ENCODE data around the gene AQR. TPM values are rescaled to one million over a fixed set of nuclear protein-coding genes. Genes with fewer than 3 reads are reported as not detected.
"Not testable (repeated sequence)": the region's sequence is repeated elsewhere in the genome, so short reads cannot be mapped to it uniquely, and the experiment has no call there.

Gene AQR
- total RNA-seq, 1 experiment from 2014 or later: 52.7 TPM

DNA sequence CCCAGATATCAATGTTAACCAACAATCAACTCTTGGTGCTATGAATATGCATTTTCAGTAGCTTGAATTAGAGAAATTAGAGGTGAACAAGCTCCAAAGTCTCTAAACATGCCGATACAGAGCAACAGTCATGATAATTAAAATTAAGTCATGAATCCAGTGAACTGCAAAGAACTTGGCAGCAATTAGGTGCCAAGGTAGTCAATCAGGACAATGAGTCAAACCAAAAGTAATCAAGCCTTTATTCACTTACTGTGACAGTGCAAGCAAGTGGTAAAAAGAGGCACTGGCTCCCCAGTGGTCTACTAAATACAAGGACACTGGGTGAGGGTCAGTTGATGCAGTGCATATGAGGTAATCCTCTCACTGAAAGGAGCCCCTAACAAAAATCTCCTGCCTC, 16.8 kb upstream of the AQR start:
- peak overlapping the region; percentile 92 for H3K4me3 ChIP-seq
- peaks cover 27% of the 10 kb centered on the region for H3K36me3 ChIP-seq
- no peaks in the 10 kb centered on the region; the same call in 1 of the 2 replicates for H3K4me1 ChIP-seq

DNA sequence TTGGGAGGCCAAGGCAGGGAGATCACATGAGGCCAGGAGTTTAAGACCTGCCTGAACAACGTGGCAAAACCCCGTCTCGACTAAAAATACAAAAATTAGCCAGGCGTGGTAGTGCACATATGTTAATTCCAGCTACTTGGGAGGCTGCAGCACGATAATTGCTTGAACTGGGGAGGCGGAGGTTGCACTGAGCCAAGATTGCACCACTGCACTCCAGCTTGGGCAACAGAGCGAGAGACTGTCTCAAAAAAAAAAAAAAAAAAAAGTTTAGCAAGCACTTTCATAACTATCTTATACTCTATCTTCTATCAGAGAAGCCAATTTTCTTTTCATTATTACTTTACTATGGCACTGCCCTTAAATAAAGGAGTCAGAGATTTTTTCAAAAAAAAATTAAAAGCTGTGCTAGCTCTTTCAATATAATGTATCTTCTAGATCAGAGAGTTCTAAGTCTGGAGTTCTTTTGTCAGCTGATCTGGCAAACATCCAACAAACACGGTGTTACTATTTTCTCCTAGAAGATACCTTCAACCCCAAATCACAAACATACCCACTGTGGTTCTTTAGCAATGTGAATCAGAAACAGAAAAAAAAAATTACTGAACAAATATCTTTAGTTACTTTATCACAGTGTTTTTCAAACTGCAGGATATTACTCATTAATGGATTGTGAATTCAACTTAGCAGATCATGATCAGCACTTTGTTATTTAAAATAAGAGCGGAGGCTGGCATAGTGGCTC, 15.5 kb upstream of the AQR start:
- Histone ChIP-seq H3K27ac (no peak overlapping the region), H3K9me3 (replicated peaks) (no peaks in the 10 kb centered on the region), H3K27me3 (no peaks in the 10 kb centered on the region), H3K36me3 (peaks cover 27% of the 10 kb centered on the region), H3K4me3 (no peak overlapping the region), H3K4me1 (no peaks in the 10 kb centered on the region; the same call in 1 of the 2 replicates)
- DNase-seq: no peak

More for the DNA sequence above, 16.8 kb upstream of the AQR start:
- no peaks in the 10 kb centered on the region for H3K9me3 ChIP-seq (replicated peaks)
- H3K27ac ChIP-seq: no peak overlapping the region
- no peaks in the 10 kb centered on the region for H3K27me3 ChIP-seq
- no peak for DNase-seq

DNA sequence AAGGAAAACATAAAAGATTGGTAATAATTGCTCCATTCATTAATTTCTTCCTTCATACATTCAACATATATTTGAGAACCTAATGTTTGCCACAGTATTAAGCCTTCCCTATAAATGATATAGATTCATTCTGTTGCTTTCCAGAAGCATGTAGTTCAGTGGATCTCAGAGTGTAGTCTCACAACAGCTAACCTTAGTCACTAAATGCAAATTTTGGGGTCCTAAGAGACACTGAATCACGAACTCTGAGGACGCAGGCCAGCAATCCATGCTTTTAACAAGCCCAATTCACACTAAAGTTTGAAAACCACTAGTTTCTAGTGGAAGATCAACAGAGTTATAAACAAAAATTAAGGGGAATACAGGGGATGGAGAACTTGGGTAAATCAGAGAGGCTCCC, 7.2 kb upstream of the AQR start:
- Histone ChIP-seq H3K36me3 (peaks cover 10% of the 10 kb centered on the region), H3K4me3 (no peak overlapping the region), H3K27me3 (no peaks in the 10 kb centered on the region), H3K27ac (no peak overlapping the region), H3K9me3 (replicated peaks) (no peaks in the 10 kb centered on the region), H3K4me1 (no peaks in the 10 kb centered on the region)
- DNase-seq: no peak

DNA sequence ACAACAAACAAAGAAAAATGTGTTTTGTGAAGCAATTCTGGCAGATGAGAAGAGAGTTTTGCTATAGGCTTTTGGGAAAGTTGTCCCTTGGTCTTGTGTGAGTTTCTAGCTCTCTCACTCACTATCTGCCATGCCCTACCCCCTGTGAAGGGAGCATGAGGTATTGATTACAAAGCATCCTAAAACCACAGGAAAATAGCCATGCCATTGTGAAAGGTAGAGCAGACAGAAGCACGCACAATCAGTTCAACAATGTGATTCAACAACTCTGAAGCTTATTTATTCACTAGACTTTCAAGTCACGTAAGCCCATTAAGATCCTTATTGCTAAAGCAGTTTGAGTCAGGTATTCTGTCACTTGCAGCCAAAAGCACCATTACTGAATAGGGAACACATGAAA, 6.5 kb upstream of the AQR start:
- H3K9me3 ChIP-seq (replicated peaks): no peaks in the 10 kb centered on the region
- no peaks in the 10 kb centered on the region for H3K27me3 ChIP-seq
- H3K36me3 ChIP-seq: peaks cover 8% of the 10 kb centered on the region
- no peaks in the 10 kb centered on the region for H3K4me1 ChIP-seq
- H3K4me3 ChIP-seq: no peak overlapping the region
- no peak for DNase-seq
- no peak overlapping the region for H3K27ac ChIP-seq

DNA sequence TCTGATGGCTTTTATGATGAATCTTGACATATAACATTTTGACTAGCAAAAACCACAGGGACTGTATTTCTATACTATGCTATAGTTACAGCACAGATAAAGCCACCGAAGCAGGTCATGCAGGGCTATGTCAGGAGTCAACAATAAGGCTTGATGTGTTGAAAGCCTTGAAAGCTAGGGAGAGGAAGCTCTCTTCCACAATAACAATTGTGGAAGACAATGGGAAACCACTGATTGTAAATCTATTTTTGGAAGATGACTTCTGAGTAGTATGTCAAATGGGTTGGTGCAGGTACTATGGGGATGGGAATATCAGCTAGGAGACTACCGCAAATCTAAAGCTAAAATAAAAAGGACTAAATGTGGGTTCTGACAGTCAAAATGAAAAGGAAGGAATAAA, 4.0 kb upstream of the AQR start:
- Histone ChIP-seq H3K4me1 (no peaks in the 10 kb centered on the region), H3K4me3 (no peak overlapping the region), H3K36me3 (peaks cover 3% of the 10 kb centered on the region; the same call in 1 of the 2 replicates), H3K9me3 (replicated peaks) (no peaks in the 10 kb centered on the region), H3K27ac (no peak overlapping the region), H3K27me3 (no peaks in the 10 kb centered on the region)
- DNase-seq: no peak

DNA sequence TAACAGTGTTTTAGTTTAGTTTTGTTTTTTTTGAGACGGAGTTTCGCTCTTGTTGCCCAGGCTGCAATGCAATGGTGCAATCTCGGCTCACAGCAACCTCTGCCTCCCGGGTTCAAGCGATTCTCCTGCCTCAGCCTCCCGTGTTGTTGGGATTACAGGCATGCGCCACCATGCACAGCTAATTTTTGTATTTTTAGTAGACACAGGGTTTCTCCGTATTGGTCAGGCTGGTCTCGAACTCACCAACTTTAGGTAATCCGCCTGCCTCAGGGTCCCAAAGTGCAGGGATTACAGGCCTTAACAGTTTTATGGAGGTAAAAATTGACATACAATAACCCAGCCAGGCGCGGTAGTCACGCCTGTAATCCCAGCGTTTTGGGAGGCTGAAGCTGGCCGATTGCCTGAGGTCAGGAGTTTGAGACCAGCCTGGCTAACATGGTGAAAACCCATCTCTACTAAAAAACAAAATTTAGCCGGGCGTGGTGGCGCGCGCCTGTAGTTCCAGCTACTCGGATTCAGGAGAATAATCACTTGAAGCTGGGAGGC, 629 bp upstream of the AQR start:
- H3K36me3 ChIP-seq: peaks cover 14% of the 10 kb centered on the region
- H3K9me3 ChIP-seq (replicated peaks); H3K27ac ChIP-seq; H3K27me3 ChIP-seq; H3K4me1 ChIP-seq: not testable (repeated sequence)
- H3K4me3 ChIP-seq: peak overlapping the region; percentile 73
- peak in 1 of 2 experiments; percentile 10 for DNase-seq

DNA sequence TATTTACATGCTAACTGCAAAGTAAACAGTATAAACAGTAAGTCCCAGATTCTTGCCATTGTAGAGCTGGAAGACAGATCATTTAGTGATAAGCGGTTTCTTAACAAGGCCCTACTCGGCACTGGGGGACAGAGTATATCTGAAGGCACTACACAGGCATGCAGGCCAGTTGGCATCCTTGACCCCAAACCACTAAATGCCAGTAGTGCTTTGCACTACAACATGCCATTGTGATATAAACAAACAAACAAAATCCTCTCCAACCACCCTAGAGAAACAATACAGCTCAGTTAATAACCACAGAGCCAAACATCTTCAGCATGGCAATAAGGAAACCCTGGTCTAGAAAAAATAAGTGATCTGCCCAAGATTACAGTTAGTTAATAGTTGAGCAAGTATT, 5.3 kb downstream of the AQR start:
- no peak overlapping the region for H3K4me3 ChIP-seq
- H3K9me3 ChIP-seq (replicated peaks): no peaks in the 10 kb centered on the region
- H3K36me3 ChIP-seq: peaks cover 39% of the 10 kb centered on the region
- H3K27me3 ChIP-seq: no peaks in the 10 kb centered on the region
- H3K4me1 ChIP-seq: 0 out of 2 replicates have a peak, but pooled peaks cover 4% of the 10 kb centered on the region
- no peak for DNase-seq
- no peak overlapping the region for H3K27ac ChIP-seq

DNA sequence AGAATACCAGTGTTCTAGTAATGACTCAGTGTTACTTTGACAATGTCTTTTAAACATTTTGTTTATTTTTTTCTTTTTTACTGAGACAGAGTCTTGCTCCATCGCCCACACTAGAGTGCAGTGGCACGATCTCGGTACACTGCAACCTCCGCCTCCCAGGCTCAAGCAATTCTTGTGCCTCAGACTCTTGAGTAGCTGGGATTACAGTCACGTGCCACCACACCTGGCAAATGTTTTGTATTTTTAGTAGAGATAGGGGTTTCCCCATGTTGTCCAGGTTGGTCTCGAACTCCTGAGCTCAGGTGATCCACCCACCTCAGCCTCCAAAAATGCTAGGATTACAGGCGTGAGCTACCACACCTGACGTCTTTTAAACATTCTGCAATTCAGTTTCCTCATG, 15.7 kb downstream of the AQR start:
- no peak overlapping the region for H3K27ac ChIP-seq

DNA sequence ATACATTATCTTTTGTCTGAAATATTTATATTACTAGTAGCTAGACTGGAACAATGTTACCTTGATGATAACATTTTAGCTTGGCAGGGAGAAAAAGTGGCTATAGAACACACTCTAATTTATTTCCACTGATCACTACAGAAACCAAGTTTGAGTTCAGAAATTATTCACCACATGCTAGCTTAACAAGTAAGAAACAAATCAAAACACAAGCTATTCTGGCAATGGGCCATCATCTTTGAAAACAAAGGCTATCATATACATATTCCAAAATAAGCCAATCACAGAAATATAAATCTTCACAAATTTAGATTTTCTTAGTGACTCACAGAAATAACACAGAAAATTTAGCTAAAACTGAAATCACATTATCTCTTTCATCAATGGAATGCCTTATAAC, 17.1 kb downstream of the AQR start:
- Histone ChIP-seq H3K27ac (no peak overlapping the region), H3K9me3 (replicated peaks) (no peaks in the 10 kb centered on the region)
- no peak for DNase-seq

More for the DNA sequence above, 15.7 kb downstream of the AQR start:
- Histone ChIP-seq H3K36me3 (peaks cover 43% of the 10 kb centered on the region), H3K4me1 (no peaks in the 10 kb centered on the region), H3K9me3 (replicated peaks) (no peaks in the 10 kb centered on the region), H3K4me3 (no peak overlapping the region), H3K27me3 (no peaks in the 10 kb centered on the region)
- DNase-seq: no peak

DNA sequence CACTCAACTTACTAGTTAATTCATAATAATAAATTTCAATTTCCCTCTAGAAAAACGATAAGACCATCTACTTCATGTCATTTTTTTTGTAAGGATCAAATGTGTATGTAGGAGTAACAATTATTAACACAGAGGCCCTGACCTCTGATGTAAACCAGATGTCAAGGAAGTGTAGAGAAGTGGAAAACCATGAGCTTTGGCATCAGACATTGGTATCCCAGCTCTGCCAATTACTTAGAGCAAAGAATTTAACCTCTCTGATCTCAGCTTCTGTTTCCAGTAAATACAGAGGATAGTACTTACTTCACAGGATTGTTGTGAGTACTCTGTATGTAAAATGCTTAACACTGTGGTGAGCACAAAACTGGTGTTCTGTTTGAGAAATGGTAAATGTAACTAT, 17.5 kb downstream of the AQR start:
- Histone ChIP-seq H3K36me3 (peaks cover 58% of the 10 kb centered on the region), H3K27ac (no peak overlapping the region), H3K9me3 (replicated peaks) (no peaks in the 10 kb centered on the region), H3K4me1 (no peaks in the 10 kb centered on the region), H3K4me3 (no peak overlapping the region), H3K27me3 (no peaks in the 10 kb centered on the region)
- DNase-seq: no peak

More for the DNA sequence above, 17.1 kb downstream of the AQR start:
- Histone ChIP-seq H3K4me3 (no peak overlapping the region), H3K4me1 (no peaks in the 10 kb centered on the region), H3K36me3 (peaks cover 57% of the 10 kb centered on the region), H3K27me3 (no peaks in the 10 kb centered on the region)

DNA sequence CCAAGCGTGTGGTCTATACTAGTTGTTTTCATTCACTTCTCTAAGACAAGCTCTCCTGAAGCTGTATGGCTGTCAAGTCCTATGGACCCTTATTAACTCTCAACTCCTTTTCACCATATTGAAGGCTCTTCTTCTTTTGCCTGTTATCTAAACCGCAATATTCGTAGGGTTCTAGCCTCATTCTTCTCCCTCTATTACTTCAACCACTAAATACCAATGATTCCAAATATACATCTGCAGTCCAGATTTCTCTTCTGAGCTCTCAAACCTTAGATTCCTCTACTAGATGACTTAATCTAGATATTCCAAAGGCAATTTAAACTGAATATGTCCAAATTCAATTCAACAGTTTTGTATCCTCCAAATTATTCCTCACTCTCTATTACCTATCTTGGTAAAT, 24.6 kb downstream of the AQR start:
- no peaks in the 10 kb centered on the region for H3K27me3 ChIP-seq
- no peak overlapping the region for H3K4me3 ChIP-seq
- H3K4me1 ChIP-seq: no peaks in the 10 kb centered on the region
- H3K27ac ChIP-seq: no peak overlapping the region
- no peaks in the 10 kb centered on the region for H3K9me3 ChIP-seq (replicated peaks)
- DNase-seq: no peak
- peaks cover 68% of the 10 kb centered on the region for H3K36me3 ChIP-seq

DNA sequence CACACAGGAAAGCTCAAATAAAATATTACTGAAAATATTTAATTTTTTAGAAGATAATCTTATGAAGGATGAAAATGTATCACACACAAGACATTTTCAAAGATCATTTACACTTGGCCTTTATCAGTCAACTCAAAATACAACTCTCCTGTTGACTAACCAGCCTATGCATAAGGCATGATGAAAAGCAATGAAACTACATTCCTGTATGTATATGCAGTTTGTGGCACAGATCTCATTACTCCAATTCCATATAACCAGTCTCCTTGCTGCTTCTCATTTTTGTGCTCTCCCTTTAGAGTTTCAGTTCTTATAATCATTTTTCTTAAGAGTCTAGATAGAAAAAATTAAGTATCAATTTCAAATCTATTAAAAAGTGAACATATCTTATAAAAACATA, 25.8 kb downstream of the AQR start:
- Histone ChIP-seq H3K27me3 (no peaks in the 10 kb centered on the region), H3K36me3 (peaks cover 69% of the 10 kb centered on the region), H3K27ac (no peak overlapping the region), H3K4me3 (no peak overlapping the region), H3K4me1 (no peaks in the 10 kb centered on the region), H3K9me3 (replicated peaks) (no peaks in the 10 kb centered on the region)
- no peak for DNase-seq

DNA sequence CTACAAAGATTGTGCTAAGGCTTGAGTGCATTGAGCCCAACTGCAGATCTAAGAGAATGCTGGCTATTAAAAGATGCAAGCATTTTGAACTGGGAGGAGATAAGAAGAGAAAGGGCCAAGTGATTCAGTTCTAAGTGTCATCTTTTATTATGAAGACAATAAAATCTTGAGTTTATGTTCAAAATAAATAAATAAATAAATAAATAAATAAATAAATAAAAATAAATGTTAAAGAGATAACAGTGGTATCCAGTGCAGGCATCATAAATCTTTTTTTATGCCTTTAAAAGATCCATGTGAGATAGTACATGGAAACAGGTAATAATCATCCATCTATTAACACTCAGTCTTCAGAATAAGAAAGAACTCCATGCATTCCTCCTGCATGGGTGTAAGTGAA, 26.3 kb downstream of the AQR start:
- DNase-seq; H3K9me3 ChIP-seq (replicated peaks); H3K4me3 ChIP-seq; H3K27me3 ChIP-seq; H3K4me1 ChIP-seq; H3K27ac ChIP-seq: not testable (repeated sequence)
- H3K36me3 ChIP-seq: peaks cover 69% of the 10 kb centered on the region

DNA sequence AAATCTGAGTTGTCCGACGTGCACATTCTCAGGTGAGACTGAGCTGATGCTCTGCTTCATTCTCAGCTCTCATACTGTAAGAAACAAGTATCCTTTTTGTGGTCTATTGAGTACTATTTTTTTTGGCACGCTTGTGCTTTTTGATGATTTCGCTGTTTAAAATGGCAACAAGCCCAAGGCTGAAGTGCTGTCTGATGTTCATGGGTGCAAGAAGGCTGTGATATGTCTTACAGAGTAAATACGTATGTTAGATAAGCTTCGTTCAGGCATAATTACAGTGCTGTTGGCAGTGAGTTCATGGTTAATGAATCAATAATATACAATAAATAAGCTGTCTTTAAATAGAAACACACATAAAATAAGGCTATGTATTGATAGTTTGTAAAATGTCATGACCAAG, 27.2 kb downstream of the AQR start:
- H3K4me1 ChIP-seq: no peaks in the 10 kb centered on the region
- no peak for DNase-seq
- no peaks in the 10 kb centered on the region for H3K27me3 ChIP-seq
- peaks cover 66% of the 10 kb centered on the region for H3K36me3 ChIP-seq
- H3K4me3 ChIP-seq: no peak overlapping the region
- no peak overlapping the region for H3K27ac ChIP-seq
- H3K9me3 ChIP-seq (replicated peaks): no peaks in the 10 kb centered on the region

DNA sequence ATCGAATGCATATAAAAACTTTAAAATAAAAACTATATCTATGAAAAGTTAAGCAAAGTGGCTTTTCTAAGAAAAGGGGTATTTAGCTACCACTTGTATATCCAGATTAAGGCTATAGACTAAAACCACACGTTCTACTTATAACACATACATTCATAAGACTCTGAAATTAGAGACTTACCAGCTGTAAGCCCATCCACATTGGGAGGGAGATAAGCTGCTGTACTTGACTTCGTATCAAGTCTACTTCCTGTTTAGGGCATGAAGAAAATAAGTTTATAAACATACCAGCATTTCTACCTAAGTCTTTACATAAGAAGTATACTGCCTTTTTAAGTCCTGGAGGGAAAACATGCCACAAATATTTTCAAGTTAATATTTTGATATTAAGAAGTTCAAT, 27.7 kb downstream of the AQR start:
- peaks cover 69% of the 10 kb centered on the region for H3K36me3 ChIP-seq
- no peaks in the 10 kb centered on the region for H3K4me1 ChIP-seq
- H3K27me3 ChIP-seq: no peaks in the 10 kb centered on the region
- no peak for DNase-seq
- no peaks in the 10 kb centered on the region for H3K9me3 ChIP-seq (replicated peaks)
- H3K4me3 ChIP-seq: no peak overlapping the region
- no peak overlapping the region for H3K27ac ChIP-seq

DNA sequence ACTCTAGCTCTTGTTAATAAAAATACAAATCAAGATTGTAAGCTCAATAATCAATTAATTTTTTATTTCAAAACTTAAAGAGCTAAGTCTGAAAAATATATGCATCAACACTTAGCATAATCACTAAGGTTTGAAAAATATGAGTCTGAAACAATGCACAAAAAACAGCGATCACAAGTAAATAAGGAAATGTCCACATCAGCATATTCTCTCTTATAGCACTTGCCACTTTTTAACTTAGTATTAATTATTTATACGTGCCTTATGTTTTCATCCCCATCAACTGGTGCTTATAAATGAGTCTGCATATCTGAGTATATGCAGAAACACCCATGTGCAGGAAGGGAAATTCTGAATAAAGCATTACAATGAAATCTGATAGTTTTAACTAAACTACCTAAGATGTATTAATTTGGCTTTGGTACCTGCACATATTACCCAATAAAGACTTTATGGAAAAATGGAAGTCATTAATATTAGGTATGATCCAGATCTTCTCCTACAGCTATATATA, 28.3 kb downstream of the AQR start:
- no peaks in the 10 kb centered on the region for H3K4me1 ChIP-seq
- no peaks in the 10 kb centered on the region for H3K27me3 ChIP-seq
- DNase-seq: no peak
- no peak overlapping the region for H3K4me3 ChIP-seq
- no peaks in the 10 kb centered on the region for H3K9me3 ChIP-seq (replicated peaks)
- H3K36me3 ChIP-seq: peaks cover 72% of the 10 kb centered on the region
- H3K27ac ChIP-seq: no peak overlapping the region
